H9 (cell line): Measurements from ENCODE around the gene IL9. TPM values are rescaled to one million over a fixed set of nuclear protein-coding genes. Genes with fewer than 3 reads are reported as not detected.

Experiments used
- DNase-seq: peaks from one replicate; pipeline ENCODE4 v3.0.0-alpha.2; 2017
- H2AFZ ChIP-seq: one replicate; pipeline ENCODE4 v1.6.1; 2013; ENCODE audit warnings: mild to moderate bottlenecking, low read length, control low read depth, moderate library complexity
- H2AK5ac ChIP-seq: 2 replicates; pipeline ENCODE4 v1.6.1; 2013; ENCODE audit warnings: low read length, control low read depth, mixed read lengths; ENCODE audit not compliant: insufficient read length
- H2BK120ac ChIP-seq: one replicate; pipeline ENCODE4 v1.6.1; 2013; ENCODE audit warnings: low read depth, mild to moderate bottlenecking, low read length, control low read depth, inconsistent platforms; ENCODE audit not compliant: poor library complexity, severe bottlenecking
- H2BK12ac ChIP-seq: 2 replicates; pipeline ENCODE4 v1.6.1; 2013; ENCODE audit warnings: low read length, control low read depth, mixed read lengths, low read depth; ENCODE audit not compliant: insufficient read length
- H2BK15ac ChIP-seq: 2 replicates; pipeline ENCODE4 v1.6.1; 2013; ENCODE audit warnings: low read depth, low read length, control low read depth
- H2BK20ac ChIP-seq: one replicate; pipeline ENCODE4 v1.6.1; 2013; ENCODE audit warnings: low read depth, mild to moderate bottlenecking, low read length, control low read depth, inconsistent platforms; ENCODE audit not compliant: poor library complexity, severe bottlenecking
- H2BK5ac ChIP-seq: 2 replicates; pipeline ENCODE4 v1.6.1; 2013; ENCODE audit warnings: low read length, control low read depth, mixed read lengths; ENCODE audit not compliant: insufficient read length
- H3K14ac ChIP-seq: 2 replicates; pipeline ENCODE4 v1.6.1; 2013; ENCODE audit warnings: low read length, control low read depth; ENCODE audit not compliant: insufficient read depth
- H3K18ac ChIP-seq: 2 replicates; pipeline ENCODE4 v1.6.1; 2013; ENCODE audit warnings: low read depth, mild to moderate bottlenecking, mixed read lengths, low read length, control low read depth; ENCODE audit not compliant: insufficient read length
- H3K23ac ChIP-seq: 2 replicates; pipeline ENCODE4 v1.6.1; 2013; ENCODE audit warnings: low read length, control low read depth, mixed read lengths, low read depth; ENCODE audit not compliant: insufficient read length
- H3K23me2 ChIP-seq: 2 replicates; pipeline ENCODE4 v1.6.1; 2013; ENCODE audit warnings: low read depth, mild to moderate bottlenecking, mixed read lengths, low read length, control low read depth; ENCODE audit not compliant: insufficient read length, poor library complexity, severe bottlenecking
- H3K27ac ChIP-seq: 2 replicates; pipeline ENCODE4 v1.5.1; 2013; ENCODE audit warnings: low read length, control low read depth, mixed read lengths, low read depth; ENCODE audit not compliant: insufficient read length
- H3K27me3 ChIP-seq: 2 replicates; pipeline ENCODE4 v1.6.1; 2013; ENCODE audit warnings: low read length, control low read depth, inconsistent platforms; ENCODE audit not compliant: insufficient read depth
- H3K4ac ChIP-seq: 2 replicates; pipeline ENCODE4 v1.6.1; 2013; ENCODE audit warnings: low read depth, mild to moderate bottlenecking, control low read depth, inconsistent platforms, low read length, moderate library complexity
- H3K4me1 ChIP-seq: 2 replicates; pipeline ENCODE4 v1.6.1; 2013; ENCODE audit warnings: low read length, control low read depth, inconsistent platforms; ENCODE audit not compliant: insufficient read depth
- H3K4me2 ChIP-seq: 2 replicates; pipeline ENCODE4 v1.6.1; 2013; ENCODE audit warnings: low read length, control low read depth, mixed read lengths; ENCODE audit not compliant: insufficient read length, insufficient read depth
- H3K56ac ChIP-seq: 2 replicates; pipeline ENCODE4 v1.6.1; 2013; ENCODE audit warnings: low read depth, mild to moderate bottlenecking, mixed read lengths, low read length, control low read depth; ENCODE audit not compliant: insufficient read length
- H3K79me1 ChIP-seq: 2 replicates; pipeline ENCODE4 v1.6.1; 2013; ENCODE audit warnings: low read depth, mild to moderate bottlenecking, moderate library complexity, low read length, control low read depth, inconsistent platforms; ENCODE audit not compliant: insufficient read depth, poor library complexity, severe bottlenecking
- H3K79me2 ChIP-seq: 2 replicates; pipeline ENCODE4 v1.6.1; 2013; ENCODE audit warnings: low read length, control low read depth, inconsistent platforms; ENCODE audit not compliant: insufficient read depth
- H3K9ac ChIP-seq: 2 replicates; pipeline ENCODE4 v1.6.1; 2013; ENCODE audit warnings: low read length, control low read depth, mixed read lengths; ENCODE audit not compliant: insufficient read length; ENCODE audit errors: extremely low read depth
- H3K9me3 ChIP-seq: one replicate; pipeline ENCODE4 v1.6.1; 2013; ENCODE audit warnings: low read depth, low read length, inconsistent platforms; ENCODE audit not compliant: control insufficient read depth
- H3T11ph ChIP-seq: one replicate; pipeline ENCODE4 v1.6.1; 2013; ENCODE audit warnings: mild to moderate bottlenecking, low read length, control low read depth, inconsistent platforms
- H4K20me1 ChIP-seq: one replicate; pipeline ENCODE4 v1.6.1; 2013; ENCODE audit not compliant: control insufficient read depth, insufficient read length, insufficient read depth
- H4K5ac ChIP-seq: 2 replicates; pipeline ENCODE4 v1.6.1; 2013; ENCODE audit warnings: low read depth, mild to moderate bottlenecking, mixed read lengths, low read length, control low read depth; ENCODE audit not compliant: insufficient read length
- H4K8ac ChIP-seq: replicated peaks from 2 replicates; pipeline ENCODE4 v1.6.1; 2013; ENCODE audit warnings: low read length, control low read depth, mixed read lengths, low read depth; ENCODE audit not compliant: insufficient read length
- H4K91ac ChIP-seq: 2 replicates; pipeline ENCODE4 v1.6.1; 2013; ENCODE audit warnings: low read depth, mild to moderate bottlenecking, moderate library complexity, mixed read lengths, low read length, control low read depth; ENCODE audit not compliant: insufficient read length
- H3K27ac Mint-ChIP-seq, 3 experiments: 2 replicates in 2 of 3; 3 replicates in 1 of 3; pipeline ENCODE4 v1.8.0; 2020 to 2021; ENCODE audit warnings: mixed read lengths in 3 of 3, mild to moderate bottlenecking in 1 of 3, moderate library complexity in 1 of 3
- H3K27me3 Mint-ChIP-seq: 2 replicates; pipeline ENCODE4 v1.8.0; 2021; ENCODE audit warnings: low read depth, mild to moderate bottlenecking, moderate library complexity, mixed read lengths
- H3K36me3 Mint-ChIP-seq, 3 experiments: 2 replicates in 2 of 3; 3 replicates in 1 of 3; pipeline ENCODE4 v1.8.0; 2020 to 2021; ENCODE audit warnings: low read depth in 3 of 3, mixed read lengths in 3 of 3; ENCODE audit not compliant: insufficient read depth in 1 of 3
- H3K4me1 Mint-ChIP-seq, 2 experiments: 2 replicates each; pipeline ENCODE4 v1.8.0; 2020; ENCODE audit warnings: mixed read lengths in 2 of 2
- H3K4me3 Mint-ChIP-seq, 2 experiments: 2 replicates in 1 of 2; 3 replicates in 1 of 2; pipeline ENCODE4 v1.8.0; 2020 to 2021; ENCODE audit warnings: mild to moderate bottlenecking in 2 of 2, mixed read lengths in 2 of 2, moderate library complexity in 1 of 2
- H3K9me3 Mint-ChIP-seq, 2 experiments: 2 replicates in 1 of 2; 3 replicates in 1 of 2; pipeline ENCODE4 v1.8.0; 2020; ENCODE audit warnings: mild to moderate bottlenecking in 2 of 2, mixed read lengths in 2 of 2, moderate library complexity in 1 of 2
- CTCF ChIP-seq: fragments of 200-600 bp; sonication (generic); conservative IDR thresholded peaks from 3 replicates; pipeline ENCODE4 v1.8.0; 2021; ENCODE audit warnings: antibody characterized with exemption, mild to moderate bottlenecking
- total RNA-seq: library from RNA; stranded (reverse); gene quantifications from 2 replicates; pipeline ENCODE4 v1.2.1, GENCODE V29; 2021

Gene IL9
- total RNA-seq, 1 experiment from 2014 or later: not detected

- Mint-ChIP-seq H3K27ac (no peak overlapping the region), H3K4me1 (peaks cover 9 to 10% of the 10 kb centered on the region in 2 experiments), H3K27me3 (peaks cover 50% of the 10 kb centered on the region), H3K9me3 (no peaks in the 10 kb centered on the region), H3K4me3 (no peak overlapping the region), H3K36me3 (no peaks in the 10 kb centered on the region)
- no peak overlapping the region for H2AFZ ChIP-seq
- no peak overlapping the region for H3K56ac ChIP-seq
- no peak overlapping the region for H4K5ac ChIP-seq
- no peak overlapping the region for H3K4me2 ChIP-seq
- H2BK20ac ChIP-seq: no peak overlapping the region
- H3T11ph ChIP-seq: no peak overlapping the region
- no peak overlapping the region for H3K9ac ChIP-seq
- no peak overlapping the region for H4K8ac ChIP-seq
- no peak overlapping the region for H3K14ac ChIP-seq
- H4K91ac ChIP-seq: no peak overlapping the region
- H2BK120ac ChIP-seq: no peak overlapping the region
- no peak overlapping the region for H2BK15ac ChIP-seq
- H3K4me1 ChIP-seq: no peaks in the 10 kb centered on the region
- H3K23ac ChIP-seq: no peak overlapping the region
- no peak overlapping the region for H2AK5ac ChIP-seq
- no peaks in the 10 kb centered on the region for H4K20me1 ChIP-seq
- no peaks in the 10 kb centered on the region for H3K79me1 ChIP-seq
- no peak overlapping the region for H3K4ac ChIP-seq
- H2BK12ac ChIP-seq: no peak overlapping the region
- H3K27ac ChIP-seq: no peak overlapping the region
- peak; percentile 79 for DNase-seq
- no peak overlapping the region for H2BK5ac ChIP-seq
- peak; percentile 73 for TF ChIP-seq CTCF
- no peak overlapping the region for H3K18ac ChIP-seq
- H3K27me3 ChIP-seq: peaks cover 2% of the 10 kb centered on the region; the same call in 1 of the 2 replicates
- no peaks in the 10 kb centered on the region for H3K79me2 ChIP-seq
- no peaks in the 10 kb centered on the region for H3K9me3 ChIP-seq
- H3K23me2 ChIP-seq: peaks cover 4% of the 10 kb centered on the region
These were observed 3.9 kb downstream of the IL9 start for GRCh38 chr5:135891791-135892190.
